Islet of Langerhans (tissue), 1 donor: Measurements from ENCODE around the gene CYGB.

Experiments used
- FAIRE-seq: peaks from one replicate; lab custom pipeline; 2011; peaks lifted over from hg19 to GRCh38; lab: Jason Lieb, UNC

Gene CYGB

GRCh38 chr17:76478730-76479514 lies 58.6 kb downstream of the CYGB start:
- FAIRE-seq = no peak

DNA sequence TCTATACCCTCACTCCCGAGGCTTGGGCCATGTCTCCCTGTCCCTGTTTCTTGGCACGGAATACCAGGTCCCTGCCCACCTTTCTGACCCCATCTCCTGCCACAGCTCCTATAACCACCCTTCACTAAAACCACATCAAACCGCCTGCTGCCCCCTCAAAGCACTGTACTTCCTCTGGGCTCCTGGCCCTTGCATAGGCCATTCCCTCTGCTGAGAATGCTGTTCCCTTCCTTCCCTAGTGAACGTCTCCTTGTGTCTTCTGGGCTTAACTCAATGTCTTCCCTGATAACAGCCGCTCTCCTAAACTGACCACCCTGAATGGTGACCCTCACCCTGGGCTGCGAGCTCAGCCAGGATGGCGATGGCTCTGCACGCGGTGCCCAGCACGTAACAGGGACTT lies 59.4 kb downstream of the CYGB start:
- FAIRE-seq = no peak

DNA sequence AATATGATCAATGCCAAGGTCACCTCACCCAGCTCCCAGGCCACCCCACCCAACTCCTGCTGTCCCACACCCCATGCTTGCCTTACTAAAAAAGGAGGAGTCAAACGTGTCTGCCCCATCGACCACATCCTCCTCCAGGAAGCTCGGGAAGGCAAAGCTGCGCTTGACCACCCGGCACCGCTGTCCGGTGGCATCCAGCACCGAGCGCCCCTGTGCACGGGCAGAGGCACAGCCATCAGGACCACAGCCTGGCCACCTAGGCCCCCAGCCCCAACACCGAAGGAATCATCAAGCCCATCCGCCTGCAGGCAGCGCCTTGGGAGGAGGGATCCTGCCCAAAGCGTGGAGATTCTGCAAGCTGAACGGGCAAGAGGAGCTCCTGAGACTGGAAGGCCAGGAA lies 59.9 kb downstream of the CYGB start:
- FAIRE-seq = no peak
